ENCODE measurements around the gene CATSPERD.

DNA sequence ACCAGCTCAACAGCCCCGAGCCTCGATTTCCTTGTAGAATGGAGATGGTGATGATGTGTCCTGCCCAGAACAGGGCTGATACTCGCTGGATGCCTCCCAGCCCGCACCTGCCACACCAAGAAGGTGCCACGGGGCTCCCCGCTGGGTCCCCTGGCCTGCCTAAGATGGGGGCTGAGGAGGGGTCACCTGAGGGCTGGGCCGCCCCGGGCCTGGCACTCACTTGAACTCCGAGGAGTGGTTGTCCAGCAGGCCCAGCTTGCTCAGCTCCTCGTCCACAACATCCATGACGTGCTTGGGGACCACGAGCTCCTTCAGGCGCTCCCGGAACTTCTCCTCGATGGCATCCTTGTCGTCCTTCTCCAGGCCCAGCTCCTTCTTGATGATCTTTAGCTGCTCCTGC, 14.9 kb upstream of the CATSPERD start:
- TF ChIP-seq, protein P1, sequence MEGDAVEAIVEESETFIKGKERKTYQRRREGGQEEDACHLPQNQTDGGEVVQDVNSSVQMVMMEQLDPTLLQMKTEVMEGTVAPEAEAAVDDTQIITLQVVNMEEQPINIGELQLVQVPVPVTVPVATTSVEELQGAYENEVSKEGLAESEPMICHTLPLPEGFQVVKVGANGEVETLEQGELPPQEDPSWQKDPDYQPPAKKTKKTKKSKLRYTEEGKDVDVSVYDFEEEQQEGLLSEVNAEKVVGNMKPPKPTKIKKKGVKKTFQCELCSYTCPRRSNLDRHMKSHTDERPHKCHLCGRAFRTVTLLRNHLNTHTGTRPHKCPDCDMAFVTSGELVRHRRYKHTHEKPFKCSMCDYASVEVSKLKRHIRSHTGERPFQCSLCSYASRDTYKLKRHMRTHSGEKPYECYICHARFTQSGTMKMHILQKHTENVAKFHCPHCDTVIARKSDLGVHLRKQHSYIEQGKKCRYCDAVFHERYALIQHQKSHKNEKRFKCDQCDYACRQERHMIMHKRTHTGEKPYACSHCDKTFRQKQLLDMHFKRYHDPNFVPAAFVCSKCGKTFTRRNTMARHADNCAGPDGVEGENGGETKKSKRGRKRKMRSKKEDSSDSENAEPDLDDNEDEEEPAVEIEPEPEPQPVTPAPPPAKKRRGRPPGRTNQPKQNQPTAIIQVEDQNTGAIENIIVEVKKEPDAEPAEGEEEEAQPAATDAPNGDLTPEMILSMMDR (IDR thresholded peaks at IDR 0.05) = no peak
- TF ChIP-seq POLR2A (IDR thresholded peaks at IDR 0.05) = no peak
